GM23338 (cell line): ENCODE results near the gene CPNE8. TPM values are rescaled to one million over a fixed set of nuclear protein-coding genes. Genes with fewer than 3 reads are reported as not detected.

ENCODE experiments used
- ATAC-seq: fragments of 200-7000 bp; cut with Tn5 transposase; 3 replicates; pipeline ENCODE4 v1.9.1; 2020
- DNase-seq: peaks from one replicate; pipeline ENCODE4 v3.0.0-alpha.2; 2015; ENCODE audit warnings: low spot score
- H2AFZ ChIP-seq: fragments of 200-600 bp; sonication (generic); 2 replicates; pipeline ENCODE4 v1.8.0; 2016; ENCODE audit warnings: antibody characterized with exemption, mild to moderate bottlenecking, moderate library complexity
- H3F3A ChIP-seq: fragments of 200-600 bp; sonication (generic); replicated peaks from 2 replicates; pipeline ENCODE4 v1.8.0; 2017; ENCODE audit warnings: antibody characterized with exemption, mixed run types, low read depth
- H3K27ac ChIP-seq: fragments of 200-600 bp; sonication (generic); 2 replicates; pipeline ENCODE4 v1.6.1; 2016; ENCODE audit warnings: low read depth
- H3K27me3 ChIP-seq: fragments of 200-600 bp; sonication (generic); 2 replicates; pipeline ENCODE4 v1.8.0; 2016; ENCODE audit warnings: mild to moderate bottlenecking, mixed run types, moderate library complexity; ENCODE audit not compliant: insufficient read depth
- H3K36me3 ChIP-seq: fragments of 200-600 bp; sonication (generic); 2 replicates; pipeline ENCODE4 v1.8.0; 2016; ENCODE audit warnings: mild to moderate bottlenecking; ENCODE audit not compliant: insufficient read depth
- H3K4me1 ChIP-seq: fragments of 200-600 bp; sonication (generic); 2 replicates; pipeline ENCODE4 v1.8.0; 2016; ENCODE audit warnings: mild to moderate bottlenecking, moderate library complexity; ENCODE audit not compliant: insufficient read depth
- H3K4me2 ChIP-seq: fragments of 200-600 bp; sonication (generic); 2 replicates; pipeline ENCODE4 v1.7.1; 2017; ENCODE audit warnings: mixed run types
- H3K4me3 ChIP-seq: fragments of 200-600 bp; sonication (generic); 2 replicates; pipeline ENCODE4 v1.6.1; 2016; ENCODE audit warnings: mixed run types
- H3K79me2 ChIP-seq: fragments of 200-600 bp; sonication (generic); replicated peaks from 2 replicates; pipeline ENCODE4 v1.8.0; 2017; ENCODE audit warnings: mild to moderate bottlenecking; ENCODE audit not compliant: insufficient read depth
- H3K9me2 ChIP-seq: fragments of 200-600 bp; sonication (generic); 2 replicates; pipeline ENCODE4 v1.8.0; 2017; ENCODE audit not compliant: insufficient read depth
- H4K20me1 ChIP-seq: fragments of 200-600 bp; sonication (generic); replicated peaks from 2 replicates; pipeline ENCODE4 v1.8.0; 2017; ENCODE audit warnings: mild to moderate bottlenecking; ENCODE audit not compliant: insufficient read depth
- H3K27ac Mint-ChIP-seq: 2 replicates; pipeline ENCODE4 v1.8.0; 2020; ENCODE audit warnings: inconsistent platforms, mild to moderate bottlenecking, moderate library complexity, mixed read lengths
- H3K27me3 Mint-ChIP-seq: 3 replicates; pipeline ENCODE4 v1.8.0; 2022; ENCODE audit warnings: low read depth, mild to moderate bottlenecking, moderate library complexity, mixed read lengths, inconsistent platforms; ENCODE audit not compliant: insufficient read depth, poor library complexity
- H3K36me3 Mint-ChIP-seq: 3 replicates; pipeline ENCODE4 v1.8.0; 2021; ENCODE audit warnings: low read depth, mild to moderate bottlenecking, inconsistent platforms, moderate library complexity, mixed read lengths
- H3K4me1 Mint-ChIP-seq: 3 replicates; pipeline ENCODE4 v1.8.0; 2020; ENCODE audit warnings: mild to moderate bottlenecking, inconsistent platforms, mixed read lengths
- H3K4me3 Mint-ChIP-seq: 3 replicates; pipeline ENCODE4 v1.8.0; 2021; ENCODE audit warnings: moderate library complexity, mild to moderate bottlenecking, inconsistent platforms, mixed read lengths
- H3K9me3 Mint-ChIP-seq: 3 replicates; pipeline ENCODE4 v1.8.0; 2020; ENCODE audit warnings: moderate library complexity, mild to moderate bottlenecking, inconsistent platforms, mixed read lengths
- CREB1 ChIP-seq: fragments of 250-450 bp; sonication (Bioruptor Pico); IDR thresholded peaks from 2 replicates; pipeline ENCODE4 v1.5.0; 2020; ENCODE audit warnings: low read depth, mild to moderate bottlenecking, moderate library complexity
- EZH2phosphoT487 ChIP-seq: fragments of 200-600 bp; sonication (generic); IDR thresholded peaks from one replicate; pipeline ENCODE4 v1.8.1; 2018; ENCODE audit warnings: antibody characterized with exemption; ENCODE audit not compliant: unreplicated experiment
- JUNB ChIP-seq: IDR thresholded peaks from one replicate; pipeline ENCODE4 v1.6.1; 2016; ENCODE audit warnings: antibody characterized with exemption; ENCODE audit not compliant: unreplicated experiment
- POLR2AphosphoS5 ChIP-seq: IDR thresholded peaks from 2 replicates; pipeline ENCODE4 v1.6.1; 2016; ENCODE audit warnings: antibody characterized with exemption, low read depth
- REST ChIP-seq: IDR thresholded peaks from one replicate; pipeline ENCODE4 v1.6.1; 2018; ENCODE audit warnings: antibody characterized with exemption; ENCODE audit not compliant: unreplicated experiment
- STAT1 ChIP-seq: IDR thresholded peaks from one replicate; pipeline ENCODE4 v1.6.1; 2016; ENCODE audit warnings: antibody characterized with exemption; ENCODE audit not compliant: unreplicated experiment
- ZNF114 ChIP-seq: fragments of 250-450 bp; sonication (Bioruptor Pico); IDR thresholded peaks from 2 replicates; pipeline ENCODE4 v1.5.0; 2020; ENCODE audit warnings: mild to moderate bottlenecking, moderate library complexity
- ZNF331 ChIP-seq: fragments of 250-450 bp; sonication (Bioruptor Pico); IDR thresholded peaks from 2 replicates; pipeline ENCODE4 v1.5.0; 2020; ENCODE audit warnings: low read depth, mild to moderate bottlenecking, moderate library complexity
- polyA plus RNA-seq: library from polyadenylated mRNA; unstranded; fragments of >200 nt; fragmentation: Nextera tagmentation; extraction: Ambion mirVana; gene quantifications from 2 replicates; pipeline ENCODE4 v1.2.1, GENCODE V29; 2016
- total RNA-seq: library from RNA; depleted of rRNA; stranded (reverse); fragments of >200 nt; shearing (Covaris generic); gene quantifications from 2 replicates; pipeline ENCODE4 v1.2.3, GENCODE V29; 2014
- TF ChIP-seq, protein P1 (sequence below), 2 experiments: fragments of 200-600 bp in 1 of 2; sonication (generic) in 1 of 2; conservative IDR thresholded peaks; 2 replicates each; pipeline versions ENCODE4 v1.5.1 to v1.6.1; 2016 to 2017; ENCODE audit warnings: antibody characterized with exemption in 2 of 2, low read depth in 2 of 2, mild to moderate bottlenecking in 2 of 2, moderate library complexity in 1 of 2

The CPNE8 gene
- total and polyA plus RNA-seq, 2 experiments from 2014 or later, result 8.7 to 10.1 TPM

DNA sequence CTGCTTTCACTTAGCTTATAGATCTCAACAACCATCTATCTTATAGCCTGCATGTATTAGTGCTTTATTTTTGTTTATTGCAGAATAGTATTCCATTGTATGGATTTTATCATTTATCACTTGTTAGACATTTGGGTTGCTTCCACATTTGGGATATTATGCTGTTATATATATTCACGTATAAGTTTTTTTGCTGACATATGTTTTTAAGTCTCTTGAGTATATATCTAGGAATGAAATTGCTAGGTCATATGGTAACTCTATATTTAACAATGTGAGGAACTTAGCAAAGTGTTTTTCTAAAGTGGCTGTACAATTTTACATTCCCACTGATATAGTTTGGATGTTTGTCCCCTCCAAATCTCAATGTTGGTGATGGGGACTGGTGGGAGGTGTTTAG, 208.1 kb downstream of the CPNE8 start:
- Mint-ChIP-seq H3K9me3 (no peaks in the 10 kb centered on the region; the same call in 2 of the 3 replicates), H3K27ac (no peak overlapping the region), H3K4me3 (no peak overlapping the region), H3K36me3 (peaks cover 6% of the 10 kb centered on the region; the same call in 1 of the 3 replicates), H3K27me3 (peaks cover 2% of the 10 kb centered on the region), H3K4me1 (peaks cover 14% of the 10 kb centered on the region)
- Histone ChIP-seq H2AFZ (no peak overlapping the region), H3K4me3 (no peak overlapping the region), H3F3A (no peaks in the 10 kb centered on the region), H3K4me1 (peaks cover 10% of the 10 kb centered on the region; the same call in 1 of the 2 replicates), H3K79me2 (no peaks in the 10 kb centered on the region), H3K9me2 (no peaks in the 10 kb centered on the region), H3K27me3 (no peaks in the 10 kb centered on the region; the same call in 1 of the 2 replicates), H3K36me3 (no peaks in the 10 kb centered on the region), H4K20me1 (no peaks in the 10 kb centered on the region), H3K4me2 (no peak overlapping the region), H3K27ac (no peak overlapping the region)
- DNase-seq, result no peak
- TF ChIP-seq STAT1, result no peak
- no peak for ATAC-seq

- peak; percentile 58 for DNase-seq
- Histone ChIP-seq H3F3A (no peaks in the 10 kb centered on the region), H3K27ac (no peak overlapping the region), H3K4me1 (peaks cover 10% of the 10 kb centered on the region; the same call in 1 of the 2 replicates), H3K36me3 (no peaks in the 10 kb centered on the region), H3K79me2 (no peaks in the 10 kb centered on the region), H3K27me3 (no peaks in the 10 kb centered on the region; the same call in 1 of the 2 replicates), H3K4me3 (no peak overlapping the region), H3K9me2 (no peaks in the 10 kb centered on the region), H3K4me2 (no peak overlapping the region), H4K20me1 (no peaks in the 10 kb centered on the region), H2AFZ (no peak overlapping the region)
- peak; percentile 67 for ATAC-seq
- Mint-ChIP-seq H3K27ac (no peak overlapping the region), H3K36me3 (no peaks in the 10 kb centered on the region), H3K4me3 (no peak overlapping the region), H3K9me3 (no peaks in the 10 kb centered on the region), H3K27me3 (peaks cover 2% of the 10 kb centered on the region), H3K4me1 (peaks cover 14% of the 10 kb centered on the region)
- TF ChIP-seq, protein P1, sequence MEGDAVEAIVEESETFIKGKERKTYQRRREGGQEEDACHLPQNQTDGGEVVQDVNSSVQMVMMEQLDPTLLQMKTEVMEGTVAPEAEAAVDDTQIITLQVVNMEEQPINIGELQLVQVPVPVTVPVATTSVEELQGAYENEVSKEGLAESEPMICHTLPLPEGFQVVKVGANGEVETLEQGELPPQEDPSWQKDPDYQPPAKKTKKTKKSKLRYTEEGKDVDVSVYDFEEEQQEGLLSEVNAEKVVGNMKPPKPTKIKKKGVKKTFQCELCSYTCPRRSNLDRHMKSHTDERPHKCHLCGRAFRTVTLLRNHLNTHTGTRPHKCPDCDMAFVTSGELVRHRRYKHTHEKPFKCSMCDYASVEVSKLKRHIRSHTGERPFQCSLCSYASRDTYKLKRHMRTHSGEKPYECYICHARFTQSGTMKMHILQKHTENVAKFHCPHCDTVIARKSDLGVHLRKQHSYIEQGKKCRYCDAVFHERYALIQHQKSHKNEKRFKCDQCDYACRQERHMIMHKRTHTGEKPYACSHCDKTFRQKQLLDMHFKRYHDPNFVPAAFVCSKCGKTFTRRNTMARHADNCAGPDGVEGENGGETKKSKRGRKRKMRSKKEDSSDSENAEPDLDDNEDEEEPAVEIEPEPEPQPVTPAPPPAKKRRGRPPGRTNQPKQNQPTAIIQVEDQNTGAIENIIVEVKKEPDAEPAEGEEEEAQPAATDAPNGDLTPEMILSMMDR (conservative IDR thresholded peaks at IDR 0.05; ENCODE audit: low read depth in 2 of 2), result no peak
- TF ChIP-seq CREB1 (CRISPR knock-in tag) (no peak), ZNF114 (CRISPR knock-in tag) (no peak), EZH2phosphoT487 (no peak), STAT1 (no peak), POLR2AphosphoS5 (no peak)
These were observed 210.3 kb downstream of the CPNE8 start for GRCh38 chr12:38695057-38695456.

DNA sequence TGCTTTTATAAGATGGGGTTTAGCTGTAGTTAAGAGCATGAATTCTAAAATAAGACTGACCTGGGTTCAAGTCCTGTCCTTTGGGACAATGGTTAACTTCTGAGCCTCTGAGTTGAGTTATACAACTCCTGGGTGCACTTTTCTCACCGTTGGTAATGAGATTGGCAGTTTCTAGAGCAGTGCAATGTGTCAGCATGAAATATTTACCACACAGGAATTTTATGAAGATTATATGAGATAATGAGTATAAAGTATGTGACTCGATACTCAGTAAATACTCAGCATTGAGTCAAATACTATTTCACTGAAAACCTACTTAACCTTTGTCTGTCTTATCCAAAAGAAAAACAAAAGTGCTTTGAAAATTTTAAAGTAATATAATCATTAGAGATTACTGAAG, 214.2 kb downstream of the CPNE8 start:
- Mint-ChIP-seq H3K4me3 (no peak overlapping the region), H3K9me3 (no peaks in the 10 kb centered on the region), H3K36me3 (no peaks in the 10 kb centered on the region), H3K27me3 (peaks cover 2% of the 10 kb centered on the region), H3K4me1 (peaks cover 14% of the 10 kb centered on the region), H3K27ac (no peak overlapping the region)
- H3K4me3 ChIP-seq, result no peak overlapping the region
- DNase-seq, result no peak
- no peak for TF ChIP-seq REST
- TF ChIP-seq ZNF331, result no peak
- no peak for TF ChIP-seq POLR2AphosphoS5
- no peak for TF ChIP-seq ZNF114 (CRISPR knock-in tag)
- no peak for TF ChIP-seq STAT1
- TF ChIP-seq JUNB, result no peak
- H3K79me2 ChIP-seq, result no peaks in the 10 kb centered on the region
- H3K36me3 ChIP-seq, result no peaks in the 10 kb centered on the region
- H3K9me2 ChIP-seq, result no peaks in the 10 kb centered on the region
- H3K4me1 ChIP-seq, result peaks cover 10% of the 10 kb centered on the region; the same call in 1 of the 2 replicates
- no peaks in the 10 kb centered on the region for H3F3A ChIP-seq
- H4K20me1 ChIP-seq, result no peaks in the 10 kb centered on the region
- H2AFZ ChIP-seq, result no peak overlapping the region
- no peak for ATAC-seq
- H3K4me2 ChIP-seq, result no peak overlapping the region
- no peaks in the 10 kb centered on the region; the same call in 1 of the 2 replicates for H3K27me3 ChIP-seq
- no peak overlapping the region for H3K27ac ChIP-seq
